ENCODE measurements around the gene HSBP1L1. TPM values are rescaled to one million over a fixed set of nuclear protein-coding genes. Genes with fewer than 3 reads are reported as not detected.

HSBP1L1 gene
- total and polyA plus RNA-seq, 2 of the 8 experiments (the other 6 are each of a cell fraction or from before 2014, with no cell fraction given), result 1.0 to 1.3 TPM

DNA sequence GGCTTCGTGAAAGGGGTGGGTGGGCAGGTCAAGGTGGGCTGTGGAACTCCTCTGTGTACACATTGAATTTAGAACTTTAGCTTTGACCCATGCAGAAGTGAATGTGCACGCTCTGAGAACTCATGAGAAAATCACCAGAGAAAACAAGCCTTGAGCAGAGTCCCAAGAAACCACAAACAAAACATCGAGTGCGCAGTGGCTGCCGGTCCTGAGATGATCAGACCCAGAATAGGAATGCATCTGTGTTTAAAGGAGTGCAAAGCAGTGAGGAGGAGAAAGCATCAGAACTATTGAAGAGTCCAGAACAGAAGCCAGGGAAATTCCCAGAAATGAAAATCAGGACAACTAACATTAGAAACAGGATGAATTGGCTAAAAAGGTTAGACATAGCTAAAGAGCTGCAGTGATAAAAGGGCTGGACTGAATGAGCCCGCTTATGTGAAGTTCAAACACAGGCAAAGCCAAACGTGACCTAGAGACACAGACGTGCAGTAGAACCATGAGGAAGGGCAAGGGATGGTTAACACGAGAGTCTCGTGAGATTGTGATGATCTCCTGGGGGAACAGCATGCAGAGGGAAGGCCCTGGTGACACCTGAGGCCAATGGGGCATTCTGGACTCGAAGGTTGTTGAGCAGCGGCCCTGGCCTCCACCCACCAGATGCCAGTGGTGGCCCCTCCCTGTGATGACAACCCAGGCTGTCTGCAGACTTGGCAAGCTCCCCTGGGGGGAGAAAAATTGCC, 40.3 kb downstream of the HSBP1L1 start (continued):
- TF ChIP-seq, protein P1, sequence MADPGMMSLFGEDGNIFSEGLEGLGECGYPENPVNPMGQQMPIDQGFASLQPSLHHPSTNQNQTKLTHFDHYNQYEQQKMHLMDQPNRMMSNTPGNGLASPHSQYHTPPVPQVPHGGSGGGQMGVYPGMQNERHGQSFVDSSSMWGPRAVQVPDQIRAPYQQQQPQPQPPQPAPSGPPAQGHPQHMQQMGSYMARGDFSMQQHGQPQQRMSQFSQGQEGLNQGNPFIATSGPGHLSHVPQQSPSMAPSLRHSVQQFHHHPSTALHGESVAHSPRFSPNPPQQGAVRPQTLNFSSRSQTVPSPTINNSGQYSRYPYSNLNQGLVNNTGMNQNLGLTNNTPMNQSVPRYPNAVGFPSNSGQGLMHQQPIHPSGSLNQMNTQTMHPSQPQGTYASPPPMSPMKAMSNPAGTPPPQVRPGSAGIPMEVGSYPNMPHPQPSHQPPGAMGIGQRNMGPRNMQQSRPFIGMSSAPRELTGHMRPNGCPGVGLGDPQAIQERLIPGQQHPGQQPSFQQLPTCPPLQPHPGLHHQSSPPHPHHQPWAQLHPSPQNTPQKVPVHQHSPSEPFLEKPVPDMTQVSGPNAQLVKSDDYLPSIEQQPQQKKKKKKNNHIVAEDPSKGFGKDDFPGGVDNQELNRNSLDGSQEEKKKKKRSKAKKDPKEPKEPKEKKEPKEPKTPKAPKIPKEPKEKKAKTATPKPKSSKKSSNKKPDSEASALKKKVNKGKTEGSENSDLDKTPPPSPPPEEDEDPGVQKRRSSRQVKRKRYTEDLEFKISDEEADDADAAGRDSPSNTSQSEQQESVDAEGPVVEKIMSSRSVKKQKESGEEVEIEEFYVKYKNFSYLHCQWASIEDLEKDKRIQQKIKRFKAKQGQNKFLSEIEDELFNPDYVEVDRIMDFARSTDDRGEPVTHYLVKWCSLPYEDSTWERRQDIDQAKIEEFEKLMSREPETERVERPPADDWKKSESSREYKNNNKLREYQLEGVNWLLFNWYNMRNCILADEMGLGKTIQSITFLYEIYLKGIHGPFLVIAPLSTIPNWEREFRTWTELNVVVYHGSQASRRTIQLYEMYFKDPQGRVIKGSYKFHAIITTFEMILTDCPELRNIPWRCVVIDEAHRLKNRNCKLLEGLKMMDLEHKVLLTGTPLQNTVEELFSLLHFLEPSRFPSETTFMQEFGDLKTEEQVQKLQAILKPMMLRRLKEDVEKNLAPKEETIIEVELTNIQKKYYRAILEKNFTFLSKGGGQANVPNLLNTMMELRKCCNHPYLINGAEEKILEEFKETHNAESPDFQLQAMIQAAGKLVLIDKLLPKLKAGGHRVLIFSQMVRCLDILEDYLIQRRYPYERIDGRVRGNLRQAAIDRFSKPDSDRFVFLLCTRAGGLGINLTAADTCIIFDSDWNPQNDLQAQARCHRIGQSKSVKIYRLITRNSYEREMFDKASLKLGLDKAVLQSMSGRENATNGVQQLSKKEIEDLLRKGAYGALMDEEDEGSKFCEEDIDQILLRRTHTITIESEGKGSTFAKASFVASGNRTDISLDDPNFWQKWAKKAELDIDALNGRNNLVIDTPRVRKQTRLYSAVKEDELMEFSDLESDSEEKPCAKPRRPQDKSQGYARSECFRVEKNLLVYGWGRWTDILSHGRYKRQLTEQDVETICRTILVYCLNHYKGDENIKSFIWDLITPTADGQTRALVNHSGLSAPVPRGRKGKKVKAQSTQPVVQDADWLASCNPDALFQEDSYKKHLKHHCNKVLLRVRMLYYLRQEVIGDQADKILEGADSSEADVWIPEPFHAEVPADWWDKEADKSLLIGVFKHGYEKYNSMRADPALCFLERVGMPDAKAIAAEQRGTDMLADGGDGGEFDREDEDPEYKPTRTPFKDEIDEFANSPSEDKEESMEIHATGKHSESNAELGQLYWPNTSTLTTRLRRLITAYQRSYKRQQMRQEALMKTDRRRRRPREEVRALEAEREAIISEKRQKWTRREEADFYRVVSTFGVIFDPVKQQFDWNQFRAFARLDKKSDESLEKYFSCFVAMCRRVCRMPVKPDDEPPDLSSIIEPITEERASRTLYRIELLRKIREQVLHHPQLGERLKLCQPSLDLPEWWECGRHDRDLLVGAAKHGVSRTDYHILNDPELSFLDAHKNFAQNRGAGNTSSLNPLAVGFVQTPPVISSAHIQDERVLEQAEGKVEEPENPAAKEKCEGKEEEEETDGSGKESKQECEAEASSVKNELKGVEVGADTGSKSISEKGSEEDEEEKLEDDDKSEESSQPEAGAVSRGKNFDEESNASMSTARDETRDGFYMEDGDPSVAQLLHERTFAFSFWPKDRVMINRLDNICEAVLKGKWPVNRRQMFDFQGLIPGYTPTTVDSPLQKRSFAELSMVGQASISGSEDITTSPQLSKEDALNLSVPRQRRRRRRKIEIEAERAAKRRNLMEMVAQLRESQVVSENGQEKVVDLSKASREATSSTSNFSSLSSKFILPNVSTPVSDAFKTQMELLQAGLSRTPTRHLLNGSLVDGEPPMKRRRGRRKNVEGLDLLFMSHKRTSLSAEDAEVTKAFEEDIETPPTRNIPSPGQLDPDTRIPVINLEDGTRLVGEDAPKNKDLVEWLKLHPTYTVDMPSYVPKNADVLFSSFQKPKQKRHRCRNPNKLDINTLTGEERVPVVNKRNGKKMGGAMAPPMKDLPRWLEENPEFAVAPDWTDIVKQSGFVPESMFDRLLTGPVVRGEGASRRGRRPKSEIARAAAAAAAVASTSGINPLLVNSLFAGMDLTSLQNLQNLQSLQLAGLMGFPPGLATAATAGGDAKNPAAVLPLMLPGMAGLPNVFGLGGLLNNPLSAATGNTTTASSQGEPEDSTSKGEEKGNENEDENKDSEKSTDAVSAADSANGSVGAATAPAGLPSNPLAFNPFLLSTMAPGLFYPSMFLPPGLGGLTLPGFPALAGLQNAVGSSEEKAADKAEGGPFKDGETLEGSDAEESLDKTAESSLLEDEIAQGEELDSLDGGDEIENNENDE (IDR thresholded peaks at IDR 0.05; ENCODE audit: insufficient replicate concordance, low read length), result no peak
- TF ChIP-seq RNF2 (IDR thresholded peaks at IDR 0.05; ENCODE audit: borderline replicate concordance, low read depth, low read length, missing control alignments, poor library complexity, severe bottlenecking) (no peak), JUN (IDR thresholded peaks at IDR 0.05; ENCODE audit: low read depth, low read length) (no peak), RAD21 (IDR thresholded peaks at IDR 0.05 in 1 of 2, conservative IDR thresholded peaks at IDR 0.05 in 1 of 2; ENCODE audit: low read depth in 2 of 2, low read length in 2 of 2) (no peak), TBP (IDR thresholded peaks at IDR 0.05; ENCODE audit: low read depth, low read length) (no peak), BACH1 (IDR thresholded peaks at IDR 0.05; ENCODE audit: low read length) (no peak), TAF7 (optimal IDR thresholded peaks at IDR 0.05; ENCODE audit: borderline replicate concordance, low read depth, low read length) (no peak), ASH2L (IDR thresholded peaks at IDR 0.05; ENCODE audit: low read length) (no peak)
- TF ChIP-seq, protein P2, sequence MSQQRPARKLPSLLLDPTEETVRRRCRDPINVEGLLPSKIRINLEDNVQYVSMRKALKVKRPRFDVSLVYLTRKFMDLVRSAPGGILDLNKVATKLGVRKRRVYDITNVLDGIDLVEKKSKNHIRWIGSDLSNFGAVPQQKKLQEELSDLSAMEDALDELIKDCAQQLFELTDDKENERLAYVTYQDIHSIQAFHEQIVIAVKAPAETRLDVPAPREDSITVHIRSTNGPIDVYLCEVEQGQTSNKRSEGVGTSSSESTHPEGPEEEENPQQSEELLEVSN (IDR thresholded peaks at IDR 0.05), result no peak
